GM21619 (cell line): ENCODE results near the gene NTN1.
"Not testable (repeated sequence)": the region's sequence is repeated elsewhere in the genome, so short reads cannot be mapped to it uniquely, and the experiment has no call there.

Experiments
- ATAC-seq: cut with Tn5 transposase; IDR thresholded peaks from one replicate; pipeline ENCODE4 v1.9.1; 2021; ENCODE audit not compliant: unreplicated experiment

NTN1 gene

DNA sequence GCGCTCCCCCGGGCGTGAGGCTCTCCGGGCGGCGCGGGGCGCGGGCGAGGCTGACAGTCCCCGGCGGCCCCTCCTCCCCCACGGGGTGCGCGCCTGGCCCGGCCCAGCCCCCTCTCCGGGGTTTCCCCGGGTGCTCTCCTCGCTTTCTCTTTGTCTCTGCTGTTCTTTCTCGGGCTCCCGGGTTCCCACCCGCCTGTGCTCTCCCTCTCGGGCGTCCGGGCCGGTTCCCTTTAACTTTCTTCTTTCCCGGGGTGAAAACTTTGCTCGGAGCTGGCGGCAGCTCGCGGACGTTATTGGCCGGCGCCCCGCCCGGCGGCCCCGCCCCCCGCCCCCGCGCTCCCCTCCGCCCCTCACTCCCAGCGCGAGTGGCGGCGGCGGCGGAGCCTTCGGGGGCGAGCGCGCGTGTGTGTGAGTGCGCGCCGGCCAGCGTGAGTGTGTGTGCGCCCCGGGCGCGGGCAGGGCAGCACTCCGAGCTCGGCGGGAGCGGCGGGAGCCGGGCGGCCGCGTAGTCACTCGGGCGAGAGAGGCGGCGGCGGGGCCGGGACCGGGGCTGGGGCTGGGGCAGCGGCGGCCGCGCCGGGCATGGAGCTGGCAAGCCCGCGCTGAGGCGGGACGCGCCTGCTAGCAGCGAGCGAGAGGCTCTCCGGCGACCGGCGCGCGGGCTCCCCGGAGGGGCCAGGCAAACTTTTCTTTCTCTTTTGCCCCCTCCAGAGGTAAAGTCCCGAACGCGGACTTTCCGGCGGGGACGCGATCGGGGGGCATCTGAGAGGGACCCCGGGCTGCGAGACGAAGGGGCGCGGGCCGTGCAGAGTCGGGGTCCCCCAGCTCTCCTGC, at the start of gene NTN1:
Gene NTN1, plus strand, starts transcription at position 353 of the 834 bp plus-strand sequence. CDS start 864 bp downstream, outside the sequence.
- peak; percentile 53 for ATAC-seq

DNA sequence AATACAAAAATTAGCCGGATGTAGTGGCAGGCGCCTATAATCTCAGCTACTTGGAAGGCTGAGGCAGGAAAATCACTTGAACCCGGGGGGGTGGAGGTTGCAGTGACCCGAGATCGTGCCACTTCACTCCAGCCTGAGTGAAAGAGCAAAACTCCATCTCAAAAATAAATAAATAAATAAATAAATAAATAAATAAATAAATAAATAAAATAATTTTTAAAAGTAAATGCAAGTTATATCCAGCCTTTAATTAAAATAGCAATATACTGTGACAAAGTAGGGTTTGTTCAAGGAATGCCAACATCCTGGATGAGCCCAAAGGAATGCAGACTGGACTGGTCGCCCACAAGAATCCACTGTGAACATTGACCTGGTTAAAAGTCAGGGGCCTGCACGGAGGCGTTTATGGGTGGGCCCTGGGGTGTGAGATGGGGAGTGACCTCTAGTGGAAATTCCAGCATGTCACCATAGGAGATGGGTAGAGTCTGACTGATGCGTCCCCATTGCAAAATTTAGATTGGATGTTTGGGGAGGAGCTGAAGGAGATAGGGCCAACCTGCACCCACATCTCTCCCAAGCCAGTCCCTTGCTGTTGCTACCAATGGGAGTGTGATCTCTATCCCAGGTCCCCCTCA, 46.1 kb upstream of the NTN1 start:
- ATAC-seq: no peak

DNA sequence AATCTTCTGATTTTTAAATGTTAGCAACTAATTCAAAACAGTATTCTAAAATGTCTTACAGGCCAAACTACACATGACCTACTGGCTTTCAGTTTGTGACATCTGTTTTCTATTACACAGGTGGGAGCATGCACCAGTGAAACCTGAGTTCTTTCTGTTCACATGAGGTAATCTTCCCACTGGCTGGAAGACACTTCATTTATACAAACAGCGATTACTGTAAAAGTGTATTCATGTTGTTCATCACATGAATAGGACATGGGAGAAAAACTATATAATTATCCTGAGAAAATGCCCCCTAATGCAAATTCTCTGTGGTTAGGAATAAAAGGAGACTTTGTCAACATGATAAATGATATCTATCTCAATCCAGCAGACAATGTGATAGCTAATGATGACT, 44.7 kb upstream of the NTN1 start:
- no peak for ATAC-seq

DNA sequence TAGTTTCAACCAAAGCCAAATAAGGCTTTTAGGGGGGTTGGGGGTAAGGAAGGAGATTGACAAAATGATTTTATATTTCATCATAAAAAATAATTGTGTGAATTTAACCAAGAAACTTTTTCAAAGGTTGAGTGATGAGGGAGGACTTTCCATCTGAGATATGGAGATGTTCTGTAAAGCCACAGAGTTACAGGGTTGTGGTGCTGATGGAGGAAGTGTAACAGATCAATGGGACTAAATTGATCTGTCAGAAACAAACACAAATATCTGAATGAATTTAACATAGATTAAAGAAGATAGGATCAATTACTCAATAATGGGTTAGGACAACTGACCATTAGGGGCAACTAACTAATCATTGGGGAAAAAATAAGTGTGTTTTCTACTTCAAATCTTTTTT, 41.6 kb upstream of the NTN1 start:
- ATAC-seq: no peak

DNA sequence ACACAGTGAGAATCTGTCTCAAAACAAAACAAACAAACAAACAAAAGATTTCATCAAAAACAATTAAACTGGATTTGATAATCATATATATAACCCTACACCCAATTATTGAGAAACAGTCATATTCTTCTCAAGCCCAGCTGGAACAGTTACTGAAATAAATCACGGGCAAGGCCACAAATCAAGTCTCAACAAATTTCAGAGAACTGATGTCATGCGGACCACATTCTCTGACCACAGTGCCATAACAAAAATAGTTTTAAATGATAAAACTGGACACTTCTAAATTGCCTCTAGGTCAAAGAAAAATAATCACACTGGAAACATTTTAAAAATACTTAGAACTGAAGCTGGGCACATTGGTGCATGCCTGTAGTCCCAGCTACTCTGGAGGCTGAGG, 39.9 kb upstream of the NTN1 start:
- ATAC-seq: no peak

DNA sequence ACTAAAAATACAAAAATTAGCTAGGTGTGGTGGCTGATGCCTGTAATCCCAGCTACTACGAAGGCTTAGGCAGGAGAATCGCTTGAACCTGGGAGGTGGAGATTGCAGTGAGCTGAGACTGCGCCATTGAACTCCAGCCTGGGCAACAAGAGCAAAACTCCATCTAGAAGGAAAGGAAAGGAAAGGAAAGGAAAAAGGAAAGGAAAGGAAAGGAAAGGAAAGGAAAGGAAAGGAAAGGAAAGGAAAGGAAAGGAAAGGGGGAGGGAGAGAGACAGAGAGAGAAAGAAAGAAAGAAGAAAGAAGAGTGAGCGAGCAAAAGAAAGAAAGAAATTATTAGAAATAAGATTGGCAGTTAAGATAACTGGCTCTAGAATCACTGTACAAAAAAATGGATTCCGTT, 37.1 kb upstream of the NTN1 start:
- ATAC-seq: not testable (repeated sequence)

DNA sequence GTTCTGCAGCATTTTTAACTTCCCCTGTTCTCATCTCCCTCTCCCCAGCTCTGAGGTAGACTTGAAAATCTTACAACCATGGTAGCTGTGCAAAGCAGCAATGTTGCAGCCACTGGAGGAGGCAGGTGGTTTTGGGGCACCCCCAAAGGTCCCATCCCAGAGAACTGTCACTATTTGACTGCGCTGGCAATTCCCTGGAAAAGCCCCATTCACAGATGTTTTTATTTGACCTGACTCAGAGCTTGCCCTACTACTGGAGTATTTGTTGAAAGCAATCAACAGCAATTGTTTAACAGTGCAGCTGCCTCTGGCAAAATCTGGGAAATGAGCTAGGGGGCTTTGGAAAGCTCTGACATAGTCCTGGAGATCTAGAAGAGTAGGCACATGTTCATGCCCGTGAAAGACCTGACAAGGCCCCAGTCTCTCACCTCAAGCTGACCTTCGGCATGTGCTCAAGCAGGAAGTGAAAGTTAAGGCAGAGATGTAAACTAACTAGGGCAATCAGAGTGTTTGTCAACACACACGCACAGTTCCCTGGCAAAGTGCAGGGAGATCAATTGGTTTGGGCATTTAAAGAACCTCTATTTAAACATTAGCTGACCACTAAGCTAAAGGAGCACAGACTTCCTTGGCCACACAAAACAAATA, 36.1 kb upstream of the NTN1 start:
- ATAC-seq: no peak

DNA sequence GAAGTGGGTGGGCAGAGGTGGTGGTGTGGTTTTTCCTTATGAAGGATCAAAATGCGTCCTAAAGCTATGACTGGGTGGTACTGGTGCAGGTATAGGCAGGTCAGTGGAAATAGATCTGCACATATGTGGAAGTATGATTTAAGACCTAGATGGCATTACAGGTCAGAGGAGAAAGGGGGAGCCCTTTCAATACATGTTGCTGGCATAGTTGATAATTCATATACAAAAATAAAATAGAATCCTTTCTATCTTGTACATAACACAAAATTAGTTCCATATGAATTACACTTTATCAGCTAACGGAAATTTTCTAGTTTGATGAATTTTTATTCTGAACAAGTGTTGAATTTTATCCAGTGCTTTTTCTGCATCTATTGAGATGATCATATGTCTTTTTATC, 35.0 kb upstream of the NTN1 start:
- ATAC-seq: no peak

DNA sequence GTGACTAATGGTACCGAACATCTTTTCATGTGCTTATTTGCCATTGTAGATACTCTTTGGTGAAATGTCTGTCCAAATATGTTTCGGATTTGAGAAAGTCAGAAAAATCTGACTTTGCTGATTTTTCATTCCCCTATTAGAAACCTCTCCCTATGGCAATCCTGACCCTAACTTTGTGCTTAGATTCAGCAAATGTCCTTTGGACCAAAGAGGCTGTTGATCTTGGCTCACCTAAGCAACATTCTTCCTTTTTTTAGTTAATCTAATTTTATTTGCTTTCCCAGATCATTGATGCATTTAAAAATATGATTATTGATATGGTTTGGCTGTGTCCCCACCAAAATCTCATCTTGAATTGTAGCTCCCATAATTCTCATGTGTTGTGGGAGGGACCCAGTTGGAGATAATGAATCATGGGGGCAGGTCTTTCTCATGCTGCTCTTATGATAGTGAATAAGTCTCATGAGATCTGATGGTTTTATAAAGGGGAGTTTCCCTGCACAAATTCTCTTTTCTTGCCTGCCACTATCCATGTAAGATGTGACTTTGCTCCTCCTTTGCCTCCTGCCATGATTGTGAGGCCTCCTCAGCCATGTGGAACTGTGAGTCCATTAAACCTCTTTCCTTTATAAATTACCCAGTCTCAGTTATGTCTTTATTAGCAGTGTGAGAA, 32.9 kb upstream of the NTN1 start:
- not testable (repeated sequence) for ATAC-seq

DNA sequence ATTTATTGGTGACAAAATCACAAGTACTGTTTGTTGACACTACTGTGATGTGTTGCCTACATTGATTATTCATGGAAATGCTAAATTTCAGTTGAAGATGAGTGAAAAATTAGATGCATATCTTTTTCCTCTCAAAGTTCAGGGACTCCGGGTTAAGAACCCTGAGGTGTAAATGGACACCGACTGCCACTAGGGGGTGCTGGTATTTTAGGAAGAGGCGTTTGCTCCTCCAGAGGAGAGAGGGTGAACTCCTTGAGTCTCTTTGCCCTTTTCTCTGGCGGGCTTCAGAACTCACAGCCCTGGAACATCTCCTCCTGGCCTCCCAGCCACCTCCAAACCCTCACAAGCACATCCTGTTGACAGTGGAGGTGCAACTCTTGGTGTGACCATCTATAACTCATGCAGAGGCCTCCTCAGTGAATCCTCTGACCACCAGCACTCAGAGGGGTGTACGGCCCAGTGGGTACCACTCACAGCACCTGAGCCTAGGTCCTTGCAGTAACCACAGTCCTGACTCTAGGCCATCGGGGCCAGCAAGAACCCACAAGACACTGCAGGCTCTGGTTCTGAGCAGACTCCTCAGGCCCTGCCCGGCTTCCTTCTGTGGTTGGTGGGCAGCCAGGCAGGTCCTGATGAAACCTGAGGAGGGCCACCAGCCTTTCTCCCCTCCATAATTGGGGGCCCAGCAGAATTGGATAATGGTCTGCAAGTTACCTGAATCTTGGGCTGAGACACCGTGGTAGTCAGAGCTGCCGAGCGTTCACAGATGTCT, 29.6 kb upstream of the NTN1 start:
- no peak for ATAC-seq

DNA sequence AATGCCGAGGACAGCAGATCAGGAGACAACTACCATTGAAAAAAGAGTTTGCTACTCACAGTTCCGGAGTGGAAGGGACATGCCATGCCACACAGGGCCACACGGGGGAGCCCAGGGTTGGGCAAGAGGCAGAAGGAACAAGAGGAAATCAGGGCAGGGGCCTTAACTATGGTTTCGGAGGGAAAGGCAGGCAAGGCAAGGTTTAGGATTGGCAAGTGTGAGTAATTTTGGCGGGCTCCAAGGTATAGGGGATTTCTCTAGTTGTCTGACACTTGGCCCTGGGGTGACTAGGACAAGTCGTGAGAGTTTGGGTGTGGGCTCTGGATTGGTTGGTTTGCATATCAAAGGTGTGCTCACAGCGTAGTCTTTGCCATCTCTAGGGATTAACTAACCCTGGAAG, 27.0 kb upstream of the NTN1 start:
- ATAC-seq: no peak

DNA sequence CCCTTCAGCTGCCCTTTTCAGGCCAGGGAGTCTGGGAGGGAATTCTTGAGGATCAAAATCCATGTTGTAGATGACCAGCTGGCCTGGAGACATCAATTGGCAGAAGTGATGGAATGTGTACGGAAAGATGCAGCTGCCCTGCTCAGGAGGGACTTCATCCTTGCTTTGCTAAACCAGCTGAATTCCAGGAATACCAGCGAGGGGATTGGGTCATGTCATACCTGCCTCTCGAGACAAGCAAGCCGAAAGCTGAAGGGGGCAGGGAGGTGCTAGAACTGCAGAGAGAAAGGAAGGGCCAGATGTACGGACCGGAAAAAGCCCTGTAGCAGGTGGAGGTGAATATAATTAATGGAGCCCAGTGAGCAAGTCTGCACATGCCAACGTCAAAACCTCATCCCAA, 25.6 kb upstream of the NTN1 start:
- no peak for ATAC-seq

DNA sequence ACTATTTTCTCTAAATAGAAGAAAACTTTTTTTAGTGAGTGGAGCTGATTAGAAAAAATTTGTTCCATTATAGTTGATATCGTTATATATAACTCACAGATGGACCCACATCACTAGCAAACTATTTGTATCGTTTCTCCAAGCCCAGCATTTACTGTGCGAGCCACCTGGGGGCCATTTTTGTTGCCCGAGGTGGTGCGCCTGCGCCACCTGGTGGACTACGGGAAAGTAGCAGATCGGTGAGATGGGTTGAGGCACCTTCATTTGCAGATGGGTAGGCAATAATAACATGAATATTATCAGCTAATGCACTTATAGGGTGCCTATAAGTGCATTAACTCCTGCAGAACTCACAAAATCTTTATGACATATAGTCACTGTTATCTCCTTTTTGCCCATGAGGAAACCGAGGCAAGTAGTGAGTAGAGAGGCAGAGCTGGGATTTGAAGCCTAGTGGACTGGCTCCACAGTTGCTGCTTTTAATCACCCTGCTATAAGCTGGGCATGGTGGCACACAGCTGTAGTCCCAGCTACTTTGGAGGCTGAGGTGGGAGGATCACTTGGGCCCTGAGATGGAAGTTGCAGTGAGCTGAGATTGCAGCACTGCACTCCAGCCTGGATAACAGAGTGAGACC, 23.2 kb upstream of the NTN1 start:
- ATAC-seq: no peak

DNA sequence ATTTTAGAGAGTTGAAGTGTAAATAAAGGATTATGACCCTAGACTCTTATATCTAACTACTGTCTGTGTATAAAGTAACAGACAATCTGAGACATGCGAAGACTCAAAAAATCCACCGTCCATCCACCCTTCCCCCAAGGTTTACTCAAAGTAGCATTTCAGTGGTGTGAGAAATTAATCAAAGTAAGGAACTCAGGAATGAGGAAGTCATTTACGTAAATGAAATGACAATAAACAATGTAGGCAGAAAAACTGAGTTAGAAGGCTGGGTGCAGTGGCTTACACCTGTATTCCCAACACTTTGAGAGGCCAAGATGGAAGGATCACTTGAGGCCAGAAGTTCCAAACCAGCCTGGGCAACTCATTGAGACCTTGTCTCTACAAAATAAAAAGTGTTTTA, 19.8 kb upstream of the NTN1 start:
- ATAC-seq: no peak

DNA sequence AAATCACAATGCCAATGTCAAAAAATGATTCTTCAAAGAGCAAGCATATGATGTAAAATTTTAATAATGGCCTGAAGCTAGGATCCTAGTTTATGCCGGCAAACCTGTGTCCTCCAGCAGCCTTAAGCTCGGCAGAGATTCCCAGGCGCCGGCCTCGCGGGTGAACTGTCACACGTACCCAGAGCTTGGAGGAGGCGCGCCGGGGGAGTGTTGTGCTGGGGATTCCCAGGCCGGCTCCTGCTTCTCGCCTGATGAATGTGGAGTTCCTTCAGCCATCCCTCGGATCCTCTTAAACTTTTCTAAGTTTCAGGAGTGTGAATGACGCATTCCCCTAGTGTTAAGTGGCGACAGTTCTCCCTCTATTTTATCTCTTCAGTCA, 19.1 kb upstream of the NTN1 start:
- no peak for ATAC-seq

DNA sequence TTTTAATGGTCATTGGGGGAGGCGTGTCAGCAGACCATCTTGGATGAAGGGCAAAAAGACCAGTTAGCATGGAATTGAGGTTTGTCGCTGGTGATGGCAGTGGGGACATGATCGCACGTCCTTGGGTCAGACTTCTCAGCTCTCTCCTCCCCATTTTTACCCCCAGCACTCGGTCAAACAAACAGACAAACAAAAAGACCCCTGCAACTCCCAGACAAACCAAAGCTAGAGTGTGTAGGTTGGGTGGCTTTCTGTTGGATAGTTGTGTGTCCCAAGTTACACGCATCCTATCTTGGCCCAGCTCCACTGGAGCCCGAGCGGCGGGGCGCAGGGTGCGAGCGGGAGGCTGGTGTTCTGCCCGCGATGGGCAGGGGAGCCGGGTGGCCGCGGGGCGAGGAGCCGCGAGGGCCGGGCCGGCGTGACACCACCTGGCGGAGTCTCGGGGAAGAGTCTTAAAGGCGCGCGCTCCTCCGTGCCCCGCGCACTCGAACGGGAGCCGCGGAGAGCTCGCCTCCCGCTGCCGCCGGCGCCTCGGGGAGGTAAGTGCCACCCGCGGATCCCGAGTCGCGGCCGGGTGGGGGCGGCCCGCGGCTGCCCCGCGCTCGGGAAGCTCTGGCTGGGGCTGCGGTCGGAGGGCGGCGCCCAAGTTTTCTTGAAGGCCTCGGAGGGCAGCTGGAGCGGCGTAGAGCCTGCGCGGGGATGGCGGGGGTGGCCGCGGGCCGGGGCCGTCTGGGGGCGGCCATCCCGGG, 18.5 kb upstream of the NTN1 start:
- no peak for ATAC-seq

DNA sequence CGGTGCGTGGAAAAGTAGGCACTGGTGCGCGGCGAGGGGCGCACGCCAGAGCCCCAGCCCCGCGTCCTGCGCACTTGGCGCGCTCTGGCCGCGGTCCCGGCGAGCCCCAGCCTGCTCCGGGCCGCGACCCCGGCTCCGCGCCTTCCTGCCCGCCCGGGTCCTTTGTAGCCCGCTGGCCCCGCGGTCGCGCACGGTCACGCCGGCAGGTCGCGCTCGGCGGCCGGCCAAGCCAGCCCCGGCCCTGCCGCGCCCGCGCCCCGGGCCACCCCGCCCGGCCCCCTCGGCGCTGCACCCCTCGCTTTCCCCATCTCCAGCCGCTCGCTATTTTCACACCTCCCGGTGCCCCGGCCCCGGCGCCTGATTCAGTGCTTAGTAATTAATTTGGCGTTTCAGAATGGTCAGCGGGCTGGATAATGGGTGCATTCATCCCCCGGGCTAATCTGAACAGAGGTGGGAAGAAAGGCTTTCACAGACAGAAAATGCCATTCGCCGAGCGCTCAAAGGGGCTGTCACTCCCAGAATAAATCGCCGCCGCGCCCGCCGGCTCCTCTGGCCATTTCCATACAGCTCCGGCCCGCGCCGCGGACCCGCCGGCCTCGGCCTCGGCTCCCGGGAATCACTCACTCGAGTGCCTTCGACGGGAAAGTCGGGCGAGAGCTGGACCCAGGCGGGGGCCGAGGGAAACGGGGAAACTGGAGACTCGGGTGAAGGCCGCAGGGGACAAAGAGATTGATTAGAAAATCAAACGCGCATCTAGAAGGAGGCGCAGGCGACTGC, 17.8 kb upstream of the NTN1 start:
- ATAC-seq: no peak

DNA sequence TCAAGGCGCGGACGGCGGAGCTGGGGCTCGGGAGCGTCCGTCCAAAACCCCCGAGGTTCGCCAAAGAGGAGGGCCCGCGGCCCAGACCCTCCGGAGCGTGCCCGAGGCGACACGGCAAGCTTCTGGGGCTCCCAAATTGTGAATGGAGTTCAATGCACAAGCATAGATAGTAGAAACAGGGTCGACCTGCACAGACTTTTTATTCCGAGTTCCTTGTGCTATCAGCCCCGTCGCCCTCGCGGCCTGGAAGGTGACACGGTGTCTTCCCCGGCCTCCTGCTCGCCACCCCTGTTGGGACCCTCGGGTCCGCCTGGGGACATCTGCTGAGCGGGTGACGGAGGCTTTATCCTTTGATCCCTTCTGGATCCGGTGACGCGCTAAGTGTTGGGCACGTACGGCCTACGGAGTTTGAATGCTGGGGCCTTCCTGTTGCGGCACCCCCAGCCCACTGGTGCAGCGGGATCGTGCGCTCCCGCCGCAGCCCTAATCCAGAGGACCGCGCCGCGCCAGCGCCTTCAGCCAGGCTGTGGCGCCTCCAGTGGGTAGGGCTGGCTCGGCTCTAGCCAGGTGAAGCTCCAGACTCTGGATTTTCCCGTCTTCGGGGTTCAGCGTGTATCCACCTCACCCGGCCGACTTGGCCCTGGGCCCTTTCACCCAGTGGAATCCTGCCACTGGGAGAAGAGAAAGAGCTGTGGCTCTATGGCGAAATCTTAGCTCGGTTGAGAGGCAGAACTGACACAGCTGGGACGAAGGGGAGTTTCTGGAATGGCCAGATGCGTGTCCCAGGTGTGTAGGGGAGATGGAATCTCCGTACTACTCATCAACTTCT, 17.0 kb upstream of the NTN1 start:
- ATAC-seq: no peak
